HG03066 (cell line): Measurements from ENCODE around the gene ASB18.
"Not testable (repeated sequence)": the region's sequence is repeated elsewhere in the genome, so short reads cannot be mapped to it uniquely, and the experiment has no call there.

Source experiments
- ATAC-seq: cut with Tn5 transposase; IDR thresholded peaks from one replicate; pipeline ENCODE4 v1.9.1; 2021; ENCODE audit warnings: low read depth; ENCODE audit not compliant: unreplicated experiment

ASB18 gene

DNA sequence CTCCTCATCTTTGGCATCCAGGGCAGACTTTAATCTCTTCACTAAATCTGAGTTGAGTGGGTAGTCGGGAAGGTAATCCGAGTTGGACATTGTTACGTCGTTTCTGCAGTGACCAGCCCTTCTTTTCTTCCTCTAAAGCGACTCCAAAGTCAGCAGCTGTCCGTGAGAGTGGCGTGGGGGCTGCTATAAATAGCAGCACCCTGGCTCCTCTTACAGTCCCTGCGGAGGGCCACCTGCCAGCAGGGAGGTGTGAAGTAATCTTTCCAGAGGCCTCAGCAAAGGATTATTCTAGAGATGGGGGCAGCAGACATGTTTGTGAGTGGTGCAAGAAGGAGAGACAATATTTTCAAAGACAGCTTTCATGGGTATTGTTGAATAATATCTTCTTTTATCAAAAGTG, at the start of gene ASB18:
ASB18 (minus strand) TSS at position 151 of the 400 bp plus-strand sequence; CDS start at position 90, 61 bp downstream.
- no peak for ATAC-seq

DNA sequence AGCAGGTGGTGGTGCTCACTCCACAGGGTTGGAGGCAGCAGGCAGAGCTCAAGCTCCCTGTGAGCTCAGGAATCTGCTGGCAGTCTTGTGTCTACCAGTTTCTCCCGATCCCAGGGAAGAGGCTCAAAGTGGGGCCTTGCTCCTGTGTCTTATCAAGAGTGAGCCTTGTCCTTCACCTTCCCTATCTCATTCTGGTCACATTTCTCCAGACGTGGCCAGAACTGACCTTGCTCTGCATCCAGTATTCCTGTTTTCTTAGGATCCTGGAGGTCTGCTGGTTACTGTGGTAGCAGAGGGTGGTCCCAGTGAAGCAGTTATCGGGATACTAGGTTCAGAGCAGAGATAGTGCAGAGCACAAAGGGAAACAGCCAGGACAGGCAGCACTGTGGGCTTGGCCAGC, 47.1 kb upstream of the ASB18 start:
- no peak for ATAC-seq

- ATAC-seq: no peak
Measured at GRCh38 chr2:236309669-236310029, 45.4 kb upstream of the ASB18 start.

GRCh38 chr2:236308855-236309668, 44.9 kb upstream of the ASB18 start:
- ATAC-seq: no peak

GRCh38 chr2:236307641-236308040, 43.4 kb upstream of the ASB18 start:
- no peak for ATAC-seq

DNA sequence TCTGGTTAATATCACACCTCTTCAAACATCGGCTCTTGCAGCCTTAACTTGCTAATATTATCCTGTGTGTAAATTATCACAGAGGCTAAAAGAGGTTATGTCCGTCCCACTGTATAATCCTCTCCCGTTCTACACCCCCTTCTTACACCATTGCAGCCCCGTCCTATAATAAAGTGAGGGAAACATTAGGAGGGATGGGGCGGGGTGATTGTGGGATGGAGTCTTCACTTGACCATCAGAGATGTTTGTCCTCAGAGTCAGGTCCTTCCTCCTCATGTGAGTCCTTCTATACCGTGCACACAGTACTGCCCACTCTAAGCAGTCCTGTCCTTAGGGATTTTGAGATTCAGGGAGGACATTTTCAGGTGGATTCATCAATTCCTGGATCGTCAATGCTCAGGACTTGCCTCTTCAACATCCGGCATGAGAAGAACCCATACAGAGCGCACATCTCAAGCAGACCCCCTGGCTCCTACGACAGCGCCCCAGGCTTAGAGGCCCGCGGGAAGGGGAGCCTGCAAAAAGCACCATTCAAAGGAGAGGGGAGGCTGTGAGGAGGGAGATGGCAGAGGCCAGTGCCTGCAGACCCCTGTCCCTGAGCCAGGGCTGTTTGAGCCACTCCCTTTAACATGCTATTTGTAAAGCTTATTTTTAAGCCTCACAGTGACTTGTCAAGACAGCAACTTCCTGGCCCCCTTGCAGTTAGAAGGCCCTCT, 42.8 kb upstream of the ASB18 start:
- no peak for ATAC-seq

GRCh38 chr2:236305964-236306605, 41.9 kb upstream of the ASB18 start:
- ATAC-seq: no peak

- ATAC-seq: no peak
Measured at GRCh38 chr2:236305531-236305930, 41.3 kb upstream of the ASB18 start.

- ATAC-seq: no peak
Measured at GRCh38 chr2:236303935-236304334, 39.7 kb upstream of the ASB18 start.

DNA sequence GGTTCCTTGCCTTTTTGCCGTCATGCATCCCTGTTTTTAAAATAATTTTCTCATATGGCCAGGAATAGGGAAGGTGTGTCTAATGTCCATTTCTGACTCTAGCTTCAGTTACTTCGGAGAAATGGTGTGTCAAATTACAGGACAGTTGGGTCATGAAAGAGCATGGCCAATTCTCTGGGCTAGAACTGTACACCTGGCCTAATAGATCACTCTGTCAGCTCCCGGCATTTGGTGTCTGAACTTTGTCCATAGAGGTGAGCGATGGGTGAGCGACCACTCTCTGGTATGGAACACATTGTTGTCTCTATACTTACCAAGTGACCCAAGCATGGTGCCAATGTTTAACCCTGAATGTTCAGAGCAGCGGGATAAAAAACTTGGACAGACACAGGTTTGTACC, 38.3 kb upstream of the ASB18 start:
- ATAC-seq: no peak

DNA sequence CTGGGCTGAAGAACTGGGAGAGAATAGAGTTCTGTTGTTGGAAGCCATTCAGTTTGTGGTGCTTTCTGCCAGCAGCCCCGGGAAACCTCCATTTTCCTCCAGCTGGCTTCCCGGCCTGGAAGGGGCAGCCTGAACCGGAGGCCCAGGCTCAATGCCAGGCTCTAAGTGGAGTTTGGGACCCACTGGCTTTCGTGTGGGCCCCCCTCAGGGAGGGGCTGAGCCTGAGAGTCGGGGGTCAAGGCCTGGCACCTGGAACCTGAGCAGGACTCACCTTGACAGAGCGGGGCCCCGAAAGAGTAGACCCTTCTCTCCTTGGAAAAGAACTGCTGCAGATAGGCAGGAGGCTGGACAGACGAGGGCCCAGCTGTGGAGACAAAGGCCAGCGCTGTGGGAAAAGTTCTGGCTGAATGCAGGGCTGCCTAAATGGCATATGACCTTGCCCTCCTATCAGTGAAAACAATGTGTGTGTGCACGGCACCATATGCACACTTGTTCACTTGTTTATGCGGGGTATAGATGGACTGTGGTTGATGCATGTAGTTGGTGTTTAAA, 34.8 kb upstream of the ASB18 start:
- ATAC-seq: no peak

DNA sequence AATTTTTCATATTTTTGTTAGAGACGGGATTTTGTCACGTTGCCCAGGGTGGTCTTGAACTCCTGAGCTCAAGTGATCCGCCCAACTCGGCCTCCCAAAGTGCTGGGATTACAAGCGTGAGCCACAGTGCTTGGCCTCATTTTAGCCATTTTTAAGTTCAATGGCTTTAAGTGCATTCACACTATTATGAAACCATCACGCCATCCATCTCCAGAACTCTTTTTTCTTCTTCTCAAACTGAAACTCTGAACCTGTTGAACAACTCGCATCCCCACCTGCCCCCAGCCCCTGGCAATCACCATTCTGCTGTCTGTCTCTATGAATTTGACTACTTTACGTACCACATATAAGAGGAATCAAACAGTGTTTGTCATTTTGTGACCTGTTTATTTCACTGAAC, 31.3 kb upstream of the ASB18 start:
- ATAC-seq: no peak

GRCh38 chr2:236294647-236295046, 30.4 kb upstream of the ASB18 start:
- ATAC-seq: no peak

GRCh38 chr2:236293241-236293810, 29.1 kb upstream of the ASB18 start:
- no peak for ATAC-seq

DNA sequence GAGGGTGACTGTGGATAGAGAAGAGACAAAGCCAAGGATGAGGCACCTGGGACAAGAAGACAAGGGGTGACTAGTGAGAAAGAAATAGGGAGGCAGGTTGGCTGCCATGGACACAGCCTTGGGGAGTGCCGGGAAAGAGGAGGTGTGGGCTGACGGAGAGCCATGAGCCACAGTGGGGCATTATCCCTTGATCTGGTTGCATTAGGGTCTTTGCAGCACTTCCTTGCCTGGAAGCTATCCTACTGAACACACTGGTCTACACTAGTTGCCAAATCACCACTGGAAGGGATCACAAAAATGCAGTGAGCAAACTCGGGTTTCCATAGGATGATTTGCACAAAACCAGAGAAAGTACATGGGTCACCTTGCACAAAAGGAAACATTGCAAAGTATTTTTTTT, 27.7 kb upstream of the ASB18 start:
- no peak for ATAC-seq

DNA sequence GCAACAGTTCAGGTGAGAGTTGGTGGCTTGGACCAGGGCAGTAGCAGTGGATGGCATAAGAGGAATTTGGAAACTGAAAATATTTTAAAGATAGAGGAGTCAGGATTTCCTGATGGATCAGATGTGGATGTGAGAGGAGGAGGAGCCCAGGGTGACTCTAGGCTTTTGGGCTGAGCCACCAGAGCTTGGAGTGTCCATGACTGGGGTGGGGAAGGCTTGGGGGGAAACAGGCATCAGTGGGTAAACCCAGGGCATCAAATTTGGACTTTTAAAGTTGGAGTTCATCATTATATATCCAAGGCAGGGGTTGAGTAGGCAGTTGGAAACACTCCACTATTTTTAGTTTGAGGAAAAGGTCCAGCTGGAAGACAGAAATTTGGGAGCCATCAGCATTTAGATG, 27.3 kb upstream of the ASB18 start:
- no peak for ATAC-seq

DNA sequence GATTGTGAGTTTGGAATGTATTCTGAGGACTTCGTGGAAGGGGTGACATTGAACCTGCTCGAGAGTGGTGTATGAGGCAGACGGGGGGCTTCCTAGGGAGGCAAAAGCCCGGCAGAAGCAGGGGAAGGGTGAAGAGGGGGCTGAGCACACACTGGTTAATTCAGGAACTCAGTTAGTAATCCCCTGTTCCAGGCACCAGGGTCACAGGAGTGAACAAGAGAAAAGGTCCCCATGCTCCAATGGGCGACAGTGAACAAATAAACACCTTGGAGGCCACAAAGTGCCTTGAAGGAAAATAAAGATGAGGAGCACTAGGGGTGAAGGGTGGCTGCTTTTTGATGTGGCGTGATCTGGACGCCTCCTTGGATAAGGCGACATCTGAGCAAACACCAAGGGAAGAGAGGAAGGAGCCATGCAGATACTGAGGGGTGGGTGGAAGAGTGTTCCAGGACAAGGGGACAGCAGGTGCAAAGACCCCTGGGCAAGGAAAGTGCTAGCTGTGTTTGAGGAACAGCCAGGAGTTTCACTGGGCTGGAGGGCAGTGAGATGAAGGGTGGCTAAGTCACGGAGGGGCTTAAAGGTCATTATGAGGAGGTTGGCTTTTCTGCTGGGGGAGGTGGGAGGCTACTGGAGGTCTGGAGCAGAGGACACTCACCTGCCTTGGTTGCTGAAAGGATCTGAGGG, 26.7 kb upstream of the ASB18 start:
- no peak for ATAC-seq

DNA sequence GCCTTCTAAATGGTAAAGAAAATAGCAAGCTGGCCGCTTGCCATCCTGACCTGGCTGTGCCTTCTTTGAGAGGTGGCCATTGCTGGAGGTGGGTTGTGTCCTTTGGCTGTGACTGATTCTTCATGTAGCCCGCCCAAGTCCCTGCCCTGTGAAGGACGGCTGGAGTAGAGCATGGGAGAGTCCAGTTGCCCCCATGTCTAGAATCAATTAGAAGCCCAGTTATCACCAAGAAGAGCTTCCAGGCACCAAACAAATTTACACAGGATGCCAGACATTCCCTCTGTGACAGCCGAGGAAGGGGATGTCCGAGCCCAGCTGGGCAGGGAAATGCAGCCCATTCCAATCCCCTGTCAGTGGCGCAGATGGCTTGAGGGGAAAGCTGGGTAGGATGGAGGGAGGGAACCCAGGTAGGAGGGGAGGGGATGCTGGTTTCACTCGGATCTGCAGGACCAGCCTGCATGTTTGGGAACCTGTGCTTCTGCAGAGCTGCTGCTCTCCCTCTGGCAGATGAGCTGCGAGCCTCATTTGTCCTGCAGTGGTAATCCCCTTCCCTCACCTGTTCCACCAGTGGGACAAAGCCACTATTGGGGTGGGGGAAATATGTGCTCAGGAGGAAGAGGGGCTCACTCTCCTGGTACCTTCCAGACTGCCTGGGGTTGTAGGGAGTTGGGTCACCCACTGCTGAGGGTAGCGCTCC, 25.7 kb upstream of the ASB18 start:
- no peak for ATAC-seq

DNA sequence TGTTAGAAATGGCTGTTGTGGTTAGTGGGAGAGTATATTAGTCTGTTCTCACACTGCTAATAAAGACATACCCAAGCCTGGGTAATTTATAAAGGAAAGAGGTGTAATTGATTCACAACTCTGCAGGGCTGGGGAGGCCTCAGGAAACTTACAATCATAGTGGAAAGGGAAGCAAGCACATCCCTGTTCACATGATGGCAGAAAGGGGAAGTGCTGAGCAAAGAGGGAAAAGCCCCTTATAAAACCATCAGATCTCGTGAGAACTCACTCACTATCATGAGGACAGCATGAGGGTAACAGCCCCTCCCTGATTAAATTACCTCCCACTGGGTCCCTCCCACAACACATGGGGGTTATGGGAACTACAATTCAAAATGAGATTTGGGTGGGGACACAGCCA, 24.2 kb upstream of the ASB18 start:
- not testable (repeated sequence) for ATAC-seq

- no peak for ATAC-seq
Measured at GRCh38 chr2:236287656-236288055, 23.4 kb upstream of the ASB18 start.
